ENCODE data around the gene FHIT.

DNA sequence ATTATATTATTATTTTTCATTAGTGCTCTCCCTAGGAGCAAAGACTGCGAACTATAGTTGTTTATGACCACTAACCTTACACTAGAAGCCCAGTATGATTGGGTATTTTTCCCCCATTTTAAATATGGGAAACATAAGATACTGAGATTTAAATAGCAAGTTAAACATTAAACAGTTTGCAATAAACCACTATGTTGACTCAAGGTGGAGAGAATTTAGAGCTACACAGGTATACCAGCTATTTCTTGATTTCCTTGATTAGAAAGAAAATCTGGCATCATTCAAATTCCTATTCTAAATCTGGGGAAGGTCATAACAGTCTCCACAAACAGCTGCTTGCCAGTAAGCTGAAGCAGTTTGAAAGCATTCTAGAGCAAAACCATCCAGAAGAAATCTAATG lies 1337.6 kb downstream of the FHIT start:
- no peak for TF ChIP-seq EZH2 (IDR thresholded peaks at IDR 0.05)
- TF ChIP-seq, protein P1, sequence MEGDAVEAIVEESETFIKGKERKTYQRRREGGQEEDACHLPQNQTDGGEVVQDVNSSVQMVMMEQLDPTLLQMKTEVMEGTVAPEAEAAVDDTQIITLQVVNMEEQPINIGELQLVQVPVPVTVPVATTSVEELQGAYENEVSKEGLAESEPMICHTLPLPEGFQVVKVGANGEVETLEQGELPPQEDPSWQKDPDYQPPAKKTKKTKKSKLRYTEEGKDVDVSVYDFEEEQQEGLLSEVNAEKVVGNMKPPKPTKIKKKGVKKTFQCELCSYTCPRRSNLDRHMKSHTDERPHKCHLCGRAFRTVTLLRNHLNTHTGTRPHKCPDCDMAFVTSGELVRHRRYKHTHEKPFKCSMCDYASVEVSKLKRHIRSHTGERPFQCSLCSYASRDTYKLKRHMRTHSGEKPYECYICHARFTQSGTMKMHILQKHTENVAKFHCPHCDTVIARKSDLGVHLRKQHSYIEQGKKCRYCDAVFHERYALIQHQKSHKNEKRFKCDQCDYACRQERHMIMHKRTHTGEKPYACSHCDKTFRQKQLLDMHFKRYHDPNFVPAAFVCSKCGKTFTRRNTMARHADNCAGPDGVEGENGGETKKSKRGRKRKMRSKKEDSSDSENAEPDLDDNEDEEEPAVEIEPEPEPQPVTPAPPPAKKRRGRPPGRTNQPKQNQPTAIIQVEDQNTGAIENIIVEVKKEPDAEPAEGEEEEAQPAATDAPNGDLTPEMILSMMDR (IDR thresholded peaks at IDR 0.05): no peak

Data from neural progenitor cell (in vitro differentiated cells).